NCI-H2029 (cell line): ENCODE results near the gene AVEN.

ENCODE experiments used
- DNase-seq: peaks from one replicate; lab custom pipeline; 2025; lab: John Stamatoyannopoulos, UW

The AVEN gene

GRCh38 chr15:33985751-33986150, 53.3 kb downstream of the AVEN start:
- DNase-seq: no peak

GRCh38 chr15:33985287-33985686, 53.7 kb downstream of the AVEN start:
- DNase-seq: no peak

- no peak for DNase-seq
Observed at GRCh38 chr15:33982516-33982915, 56.5 kb downstream of the AVEN start.

- DNase-seq: no peak
Observed at GRCh38 chr15:33980159-33980558, 58.8 kb downstream of the AVEN start.

- DNase-seq: no peak
Observed at GRCh38 chr15:33975022-33975565, 63.9 kb downstream of the AVEN start.

- DNase-seq: no peak
Observed at GRCh38 chr15:33971811-33972210, 67.2 kb downstream of the AVEN start.

GRCh38 chr15:33968821-33969220, 70.2 kb downstream of the AVEN start:
- no peak for DNase-seq

- DNase-seq: peak; percentile 33
Observed at GRCh38 chr15:33968224-33968623, 70.8 kb downstream of the AVEN start, which contains the start of gene CHRM5. CHRM5 (plus strand) TSS chr15:33968497; CDS start chr15:34062718, 94,221 bp downstream.

GRCh38 chr15:33964665-33965040, 74.4 kb downstream of the AVEN start:
- DNase-seq: no peak

- no peak for DNase-seq
Observed at GRCh38 chr15:33963831-33964664, 75.0 kb downstream of the AVEN start.

GRCh38 chr15:33960549-33960935, 78.5 kb downstream of the AVEN start:
- no peak for DNase-seq

- no peak for DNase-seq
Observed at GRCh38 chr15:33959844-33960548, 79.0 kb downstream of the AVEN start.

GRCh38 chr15:33956397-33956796, 82.6 kb downstream of the AVEN start:
- DNase-seq: no peak

GRCh38 chr15:33955945-33956344, 83.1 kb downstream of the AVEN start:
- DNase-seq: peak; percentile 58

- DNase-seq: no peak
Observed at GRCh38 chr15:33946152-33946551, 92.9 kb downstream of the AVEN start.

- peak; percentile 49 for DNase-seq
Observed at GRCh38 chr15:33941279-33942063, 97.5 kb downstream of the AVEN start.

GRCh38 chr15:33934921-33935320, 104.1 kb downstream of the AVEN start:
- DNase-seq: no peak

GRCh38 chr15:33934396-33934795, 104.6 kb downstream of the AVEN start:
- DNase-seq: no peak

GRCh38 chr15:33932734-33933133, 106.3 kb downstream of the AVEN start:
- DNase-seq: no peak

GRCh38 chr15:33926260-33926659, 112.7 kb downstream of the AVEN start:
- DNase-seq: no peak

- DNase-seq: no peak
Observed at GRCh38 chr15:33923446-33923845, 115.6 kb downstream of the AVEN start.
